Head of caudate nucleus (tissue), 42 donors: ENCODE measurements around the gene ZNF586.
A peak's percentile ranks its signal among the peaks of the same experiment; 100 is the strongest.
"Not testable (repeated sequence)": the region's sequence is repeated elsewhere in the genome, so short reads cannot be mapped to it uniquely, and the experiment has no call there.

ENCODE experiments used
- DNase-seq, 42 donors: peaks; one replicate each; pipeline versions ENCODE4 v3.0.0 to v3.0.0-alpha.2; 2020 to 2021; ENCODE audit warnings: mixed read lengths in 7 of 42
- intact Hi-C: fragments of 100-400 bp; cut with DNase I; formaldehyde crosslinking; loops from one replicate; pipeline ENCODE4 v1.15.0; 2022

The ZNF586 gene

GRCh38 chr19:57788114-57788692, 18.7 kb downstream of the ZNF586 start:
- DNase-seq = no peak
- intact Hi-C loops = no loop called here

GRCh38 chr19:57789288-57789687, 19.8 kb downstream of the ZNF586 start:
- DNase-seq = no peak
- intact Hi-C loops = no loop called here

GRCh38 chr19:57796580-57796979, 27.1 kb downstream of the ZNF586 start:
- DNase-seq, intact Hi-C loops: not testable (repeated sequence)

GRCh38 chr19:57800696-57801095, 31.2 kb downstream of the ZNF586 start:
- DNase-seq = no peak
- intact Hi-C loops = no loop called here

- intact Hi-C loops = no loop called here
Measured at GRCh38 chr19:57802269-57802668, 32.8 kb downstream of the ZNF586 start.

GRCh38 chr19:57803265-57803593, 33.8 kb downstream of the ZNF586 start:
- intact Hi-C loops = no loop called here

More at GRCh38 chr19:57802269-57802668, 32.8 kb downstream of the ZNF586 start:
- no peak for DNase-seq

GRCh38 chr19:57803594-57804325, 34.3 kb downstream of the ZNF586 start:
- intact Hi-C loops = no loop called here

More at GRCh38 chr19:57803265-57803593, 33.8 kb downstream of the ZNF586 start:
- DNase-seq = no peak

GRCh38 chr19:57807541-57807940, 38.1 kb downstream of the ZNF586 start:
- intact Hi-C loops = no loop called here
- DNase-seq = no peak

More at GRCh38 chr19:57803594-57804325, 34.3 kb downstream of the ZNF586 start:
- peak in 4 of 42 donors; percentile 17 to 44 (median 32) for DNase-seq

- intact Hi-C loops, DNase-seq: not testable (repeated sequence)
Measured at GRCh38 chr19:57810410-57811295, 41.2 kb downstream of the ZNF586 start.

GRCh38 chr19:57812226-57812625, 42.8 kb downstream of the ZNF586 start:
- intact Hi-C loops = no loop called here
- DNase-seq = no peak

GRCh38 chr19:57812975-57813820, 43.7 kb downstream of the ZNF586 start:
- DNase-seq, intact Hi-C loops: not testable (repeated sequence)

- no peak for DNase-seq
- intact Hi-C loops = no loop called here
Measured at GRCh38 chr19:57813919-57814504, 44.5 kb downstream of the ZNF586 start.

- intact Hi-C loops = no loop called here
- peak; percentile 76 to 95 (median 89) for DNase-seq
Measured at GRCh38 chr19:57814505-57815246, 45.2 kb downstream of the ZNF586 start, which contains the start of gene ZNF552. ZNF552 (minus strand) TSS chr19:57814913; CDS start chr19:57814743, 170 bp downstream.

GRCh38 chr19:57815247-57816075, 46.0 kb downstream of the ZNF586 start:
- no peak for DNase-seq
- intact Hi-C loops = no loop called here

GRCh38 chr19:57816652-57817051, 47.2 kb downstream of the ZNF586 start:
- DNase-seq = no peak
- intact Hi-C loops = no loop called here

GRCh38 chr19:57817976-57818375, 48.5 kb downstream of the ZNF586 start:
- no peak for DNase-seq
- intact Hi-C loops = no loop called here

GRCh38 chr19:57818378-57818777, 48.9 kb downstream of the ZNF586 start:
- DNase-seq = no peak
- intact Hi-C loops = no loop called here
